ENCODE results near the gene PEAR1. TPM values are rescaled to one million over a fixed set of nuclear protein-coding genes. Genes with fewer than 3 reads are reported as not detected.

Gene PEAR1
- total RNA-seq, 1 donor = 17.0 TPM

- Histone ChIP-seq H3K27me3 (ENCODE audit: insufficient read depth, low read length) (peaks cover 29% of the 10 kb centered on the region), H3K9me3 (ENCODE audit: low read depth, low read length) (no peaks in the 10 kb centered on the region), H3K4me3 (ENCODE audit: insufficient read depth, low read length) (no peak overlapping the region), H3K27ac (ENCODE audit: low read depth, low read length) (no peak overlapping the region), H4K20me1 (ENCODE audit: insufficient read depth, low read length) (no peaks in the 10 kb centered on the region), H3K4me1 (ENCODE audit: insufficient read depth, low read length) (no peaks in the 10 kb centered on the region), H3K79me2 (ENCODE audit: insufficient read depth, low read length) (no peaks in the 10 kb centered on the region), H2AFZ (ENCODE audit: low read length) (no peak overlapping the region), H3K4me2 (ENCODE audit: insufficient read depth, low read length) (no peak overlapping the region), H3K36me3 (ENCODE audit: insufficient read depth, low read length) (no peaks in the 10 kb centered on the region)
- TF ChIP-seq CTCF (IDR thresholded peaks at IDR 0.05; ENCODE audit: extremely low read depth, low read depth, low read length) = no peak
- DNase-seq (ENCODE audit: insufficient read length, low spot score, missing footprints) = peak; percentile 84
Observed at GRCh38 chr1:156852418-156852874, 41.1 kb upstream of the PEAR1 start.

- Histone ChIP-seq H3K4me3 (ENCODE audit: insufficient read depth, low read length) (no peak overlapping the region), H3K4me2 (ENCODE audit: insufficient read depth, low read length) (no peak overlapping the region), H3K4me1 (ENCODE audit: insufficient read depth, low read length) (no peaks in the 10 kb centered on the region), H3K9me3 (ENCODE audit: low read depth, low read length) (no peaks in the 10 kb centered on the region), H3K27me3 (ENCODE audit: insufficient read depth, low read length) (peaks cover 30% of the 10 kb centered on the region), H3K36me3 (ENCODE audit: insufficient read depth, low read length) (no peaks in the 10 kb centered on the region), H4K20me1 (ENCODE audit: insufficient read depth, low read length) (no peaks in the 10 kb centered on the region), H2AFZ (ENCODE audit: low read length) (no peak overlapping the region), H3K27ac (ENCODE audit: low read depth, low read length) (no peak overlapping the region), H3K79me2 (ENCODE audit: insufficient read depth, low read length) (no peaks in the 10 kb centered on the region)
- TF ChIP-seq CTCF (IDR thresholded peaks at IDR 0.05; ENCODE audit: extremely low read depth, low read depth, low read length) = no peak
- DNase-seq (ENCODE audit: insufficient read length, low spot score, missing footprints) = peak; percentile 52
Observed at GRCh38 chr1:156853761-156854160, 39.8 kb upstream of the PEAR1 start.

GRCh38 chr1:156854634-156855033, 38.9 kb upstream of the PEAR1 start:
- no peak for TF ChIP-seq CTCF (IDR thresholded peaks at IDR 0.05; ENCODE audit: extremely low read depth, low read depth, low read length)
- H3K27ac ChIP-seq (ENCODE audit: low read depth, low read length) = no peak overlapping the region
- H2AFZ ChIP-seq (ENCODE audit: low read length) = no peak overlapping the region
- no peak overlapping the region for H3K4me3 ChIP-seq (ENCODE audit: insufficient read depth, low read length)
- H3K36me3 ChIP-seq (ENCODE audit: insufficient read depth, low read length) = no peaks in the 10 kb centered on the region
- H3K4me1 ChIP-seq (ENCODE audit: insufficient read depth, low read length) = peaks cover 6% of the 10 kb centered on the region
- no peaks in the 10 kb centered on the region for H4K20me1 ChIP-seq (ENCODE audit: insufficient read depth, low read length)
- peaks cover 33% of the 10 kb centered on the region for H3K27me3 ChIP-seq (ENCODE audit: insufficient read depth, low read length)
- peak; percentile 86 for DNase-seq (ENCODE audit: insufficient read length, low spot score, missing footprints)
- no peaks in the 10 kb centered on the region for H3K9me3 ChIP-seq (ENCODE audit: low read depth, low read length)
- no peak overlapping the region for H3K4me2 ChIP-seq (ENCODE audit: insufficient read depth, low read length)
- H3K79me2 ChIP-seq (ENCODE audit: insufficient read depth, low read length) = no peaks in the 10 kb centered on the region

GRCh38 chr1:156856282-156856785, 37.2 kb upstream of the PEAR1 start:
- H3K4me1 ChIP-seq (ENCODE audit: insufficient read depth, low read length) = peaks cover 14% of the 10 kb centered on the region
- no peak overlapping the region for H2AFZ ChIP-seq (ENCODE audit: low read length)
- no peak overlapping the region for H3K4me2 ChIP-seq (ENCODE audit: insufficient read depth, low read length)
- no peaks in the 10 kb centered on the region for H3K36me3 ChIP-seq (ENCODE audit: insufficient read depth, low read length)
- peaks cover 50% of the 10 kb centered on the region for H3K27me3 ChIP-seq (ENCODE audit: insufficient read depth, low read length)
- DNase-seq (ENCODE audit: insufficient read length, low spot score, missing footprints) = peak; percentile 77
- H3K79me2 ChIP-seq (ENCODE audit: insufficient read depth, low read length) = no peaks in the 10 kb centered on the region
- no peak overlapping the region for H3K4me3 ChIP-seq (ENCODE audit: insufficient read depth, low read length)
- TF ChIP-seq CTCF (IDR thresholded peaks at IDR 0.05; ENCODE audit: extremely low read depth, low read depth, low read length) = no peak
- no peaks in the 10 kb centered on the region for H4K20me1 ChIP-seq (ENCODE audit: insufficient read depth, low read length)
- H3K27ac ChIP-seq (ENCODE audit: low read depth, low read length) = no peak overlapping the region
- H3K9me3 ChIP-seq (ENCODE audit: low read depth, low read length) = no peaks in the 10 kb centered on the region

Data from osteoblast (primary cell).